Gastroesophageal sphincter (tissue), 4 donors: Measurements from ENCODE around the gene USP49. TPM values are rescaled to one million over a fixed set of nuclear protein-coding genes. Genes with fewer than 3 reads are reported as not detected.

Experiments used
- ATAC-seq: fragments of 150-250 bp; one replicate; pipeline ENCODE4 v1.9.1; 2016; ENCODE audit warnings: mild to moderate bottlenecking, moderate library complexity
- H3K27ac ChIP-seq, 4 donors: fragments of 200-600 bp; sonication (generic) in 3 of 4; 1 replicate in 3 of 4; 2 replicates in 1 of 4; pipeline ENCODE4 v1.5.1; 2016 to 2019
- H3K27me3 ChIP-seq: fragments of 200-600 bp; sonication (generic); one replicate; pipeline ENCODE4 v1.5.1; 2019
- H3K36me3 ChIP-seq, 2 donors: fragments of 200-600 bp; sonication (generic); one replicate each; pipeline ENCODE4 v1.5.1; 2019; ENCODE audit warnings: control low read depth in 1 of 2
- H3K4me1 ChIP-seq, 3 donors: fragments of 200-600 bp; sonication (generic); 1 replicate in 2 of 3; 2 replicates in 1 of 3; pipeline ENCODE4 v1.5.1; 2016 to 2019; ENCODE audit warnings: control low read depth in 2 of 3
- H3K4me3 ChIP-seq, 2 donors: fragments of 200-600 bp; sonication (generic); one replicate each; pipeline ENCODE4 v1.5.1; 2019; ENCODE audit warnings: mild to moderate bottlenecking in 1 of 2, moderate library complexity in 1 of 2
- H3K9me3 ChIP-seq, 3 donors: fragments of 200-600 bp; sonication (generic); one replicate each; pipeline ENCODE4 v1.5.1; 2017 to 2019; ENCODE audit warnings: control low read depth in 2 of 3
- EP300 ChIP-seq: sonication (generic); formaldehyde crosslinking; IDR thresholded peaks from one replicate; pipeline ENCODE4 v1.6.1; 2017; ENCODE audit warnings: antibody characterized with exemption, mild to moderate bottlenecking
- POLR2A ChIP-seq, 2 donors: fragments of 450-650 bp; IDR thresholded peaks; one replicate each; pipeline ENCODE4 v1.6.1; 2017; ENCODE audit warnings: antibody characterized with exemption in 2 of 2, mild to moderate bottlenecking in 2 of 2, moderate library complexity in 1 of 2
- POLR2AphosphoS5 ChIP-seq: sonication (generic); formaldehyde crosslinking; IDR thresholded peaks from one replicate; pipeline ENCODE4 v1.6.1; 2017; ENCODE audit warnings: antibody characterized with exemption
- WGBS, 2 donors: methylation state at CpG; one replicate each; pipeline ENCODE4 v1.1.5; 2018; ENCODE audit warnings: low coverage in 1 of 2; 5-methylcytosine and 5-hydroxymethylcytosine counted together
- total RNA-seq, 4 donors: library from RNA; depleted of rRNA; stranded (reverse); fragments of >200 nt; gene quantifications; one replicate each; pipeline ENCODE4 v1.1.0, GENCODE V29; 2016
- TF ChIP-seq, protein P1 (sequence below), 4 experiments: fragments of 200-600 bp in 2 of 4; fragments of 450-650 bp in 2 of 4; sonication (generic) in 1 of 4; IDR thresholded peaks; one replicate each; pipeline ENCODE4 v1.5.1; 2017 to 2019; ENCODE audit warnings: antibody characterized with exemption in 4 of 4, mild to moderate bottlenecking in 2 of 4, moderate library complexity in 2 of 4

USP49 gene
- total RNA-seq, 4 donors from 2014 or later, result 0.69 to 5.4 (median 2.0) TPM

GRCh38 chr6:41917528-41917927 is 22.4 kb upstream of the USP49 start:
- no peaks in the 10 kb centered on the region for H3K27me3 ChIP-seq
- H3K4me1 ChIP-seq, result peaks cover 5 to 61% (median 15%) of the 10 kb centered on the region in 3 donors
- no peaks in the 10 kb centered on the region for H3K9me3 ChIP-seq
- ATAC-seq, result no peak
- peaks cover 0 to 49% of the 10 kb centered on the region in 2 donors for H3K36me3 ChIP-seq
- TF ChIP-seq POLR2A (IDR thresholded peaks at IDR 0.05), result no peak
- TF ChIP-seq POLR2AphosphoS5, result no peak
- no peak for TF ChIP-seq EP300
- TF ChIP-seq, protein P1, sequence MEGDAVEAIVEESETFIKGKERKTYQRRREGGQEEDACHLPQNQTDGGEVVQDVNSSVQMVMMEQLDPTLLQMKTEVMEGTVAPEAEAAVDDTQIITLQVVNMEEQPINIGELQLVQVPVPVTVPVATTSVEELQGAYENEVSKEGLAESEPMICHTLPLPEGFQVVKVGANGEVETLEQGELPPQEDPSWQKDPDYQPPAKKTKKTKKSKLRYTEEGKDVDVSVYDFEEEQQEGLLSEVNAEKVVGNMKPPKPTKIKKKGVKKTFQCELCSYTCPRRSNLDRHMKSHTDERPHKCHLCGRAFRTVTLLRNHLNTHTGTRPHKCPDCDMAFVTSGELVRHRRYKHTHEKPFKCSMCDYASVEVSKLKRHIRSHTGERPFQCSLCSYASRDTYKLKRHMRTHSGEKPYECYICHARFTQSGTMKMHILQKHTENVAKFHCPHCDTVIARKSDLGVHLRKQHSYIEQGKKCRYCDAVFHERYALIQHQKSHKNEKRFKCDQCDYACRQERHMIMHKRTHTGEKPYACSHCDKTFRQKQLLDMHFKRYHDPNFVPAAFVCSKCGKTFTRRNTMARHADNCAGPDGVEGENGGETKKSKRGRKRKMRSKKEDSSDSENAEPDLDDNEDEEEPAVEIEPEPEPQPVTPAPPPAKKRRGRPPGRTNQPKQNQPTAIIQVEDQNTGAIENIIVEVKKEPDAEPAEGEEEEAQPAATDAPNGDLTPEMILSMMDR (IDR thresholded peaks at IDR 0.05), result no peak
- H3K27ac ChIP-seq, result peak overlapping the region in 1 of 4 donors; percentile 21
- H3K4me3 ChIP-seq, result no peak overlapping the region
- WGBS, 2 donors, result 17 to 29% methylated on average over 3 to 4 of the region's 4 CpGs

DNA sequence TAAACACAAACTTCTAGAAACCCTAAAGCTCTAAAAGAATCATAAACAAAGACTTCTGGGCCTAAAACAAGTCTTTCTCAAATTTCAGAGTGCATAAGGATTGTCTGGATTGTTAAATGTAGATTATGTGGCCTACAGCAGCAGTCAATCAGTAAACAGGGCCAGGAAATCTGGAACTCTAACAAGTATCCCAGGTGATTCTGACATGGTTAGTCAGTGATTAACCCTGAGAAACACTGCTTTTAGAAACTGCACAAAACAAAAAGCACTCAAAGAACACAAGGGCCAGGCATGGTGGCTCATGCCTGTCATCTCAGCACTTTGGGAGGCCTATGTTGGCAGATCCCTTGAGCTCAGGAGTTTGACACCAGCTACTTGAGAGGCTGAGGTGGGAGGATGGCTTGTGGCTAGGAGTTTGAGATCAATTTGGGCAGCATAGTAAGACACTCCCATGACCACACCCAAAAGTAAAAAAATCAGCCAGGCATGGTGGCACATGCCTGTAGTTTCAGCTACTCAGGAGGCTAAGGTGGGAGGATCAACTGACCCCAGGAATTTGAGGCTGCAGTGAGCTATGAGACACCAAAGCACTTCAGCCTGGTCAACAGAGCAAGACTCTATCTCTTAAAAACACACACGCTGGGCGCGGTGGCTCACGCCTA is 19.8 kb upstream of the USP49 start:
- ATAC-seq, result no peak
- Histone ChIP-seq H3K4me1 (peaks cover 2 to 44% (median 4%) of the 10 kb centered on the region in 3 donors), H3K27me3 (no peaks in the 10 kb centered on the region), H3K9me3 (no peaks in the 10 kb centered on the region), H3K27ac (no peak overlapping the region), H3K36me3 (peaks cover 0 to 70% of the 10 kb centered on the region in 2 donors), H3K4me3 (no peak overlapping the region)
- TF ChIP-seq POLR2A (IDR thresholded peaks at IDR 0.05), result no peak
- TF ChIP-seq, protein P1 (IDR thresholded peaks at IDR 0.05), result no peak
- 100% methylated on average over 2 of the region's 4 CpGs; no CpG with 5 or more reads in 1 of the 2 donors for WGBS, 2 donors

DNA sequence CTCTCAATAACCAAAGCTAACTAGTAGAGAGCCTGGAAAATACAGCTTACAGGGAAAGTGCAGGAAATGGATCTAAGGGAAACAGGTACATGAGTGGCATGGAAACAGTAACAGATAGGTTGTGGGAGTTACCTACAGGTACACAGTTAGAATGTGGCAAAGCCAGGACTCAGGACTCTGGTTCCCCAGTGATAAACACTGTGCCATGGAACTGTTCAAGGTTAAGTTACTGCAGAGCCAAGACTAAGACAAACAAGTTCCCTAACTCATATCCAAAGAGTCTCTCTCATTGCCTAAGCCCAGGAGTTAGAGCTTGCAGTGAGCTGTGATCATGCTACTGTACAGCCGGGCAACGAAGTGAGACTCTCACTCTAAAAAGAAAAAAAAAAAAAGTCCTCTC is 19.2 kb upstream of the USP49 start:
- Histone ChIP-seq H3K4me1 (peaks cover 0 to 37% (median 0%) of the 10 kb centered on the region in 3 donors), H3K4me3 (no peak overlapping the region), H3K27ac (no peak overlapping the region), H3K36me3 (peaks cover 0 to 76% of the 10 kb centered on the region in 2 donors), H3K9me3 (no peaks in the 10 kb centered on the region), H3K27me3 (no peaks in the 10 kb centered on the region)
- ATAC-seq, result no peak
- WGBS, 2 donors, result 60% methylated on average over 1 of the region's 2 CpGs; no CpG with 5 or more reads in 1 of the 2 donors
- TF ChIP-seq, protein P1 (IDR thresholded peaks at IDR 0.05), result no peak
- TF ChIP-seq POLR2AphosphoS5, result no peak
- no peak for TF ChIP-seq POLR2A (IDR thresholded peaks at IDR 0.05)
- TF ChIP-seq EP300, result no peak

DNA sequence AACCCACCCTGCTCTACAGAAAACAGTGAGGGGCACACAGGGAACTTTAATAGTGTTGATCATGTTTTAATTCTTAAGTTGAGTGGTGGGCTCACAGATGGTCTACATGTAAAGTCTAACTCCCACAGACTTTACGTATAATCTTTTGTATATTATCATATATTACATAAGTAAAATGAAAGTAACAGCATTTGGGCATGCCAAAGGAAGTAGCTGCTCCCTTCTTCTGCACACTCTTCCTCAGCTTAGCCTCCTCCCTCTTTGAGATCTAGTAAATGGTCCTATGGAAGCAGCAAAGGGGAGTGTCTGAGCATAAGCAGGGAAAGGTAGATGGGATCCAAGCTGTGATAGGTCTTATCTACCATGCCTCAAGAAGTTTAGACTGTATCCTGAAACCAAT is 14.6 kb upstream of the USP49 start:
- 89 to 100% methylated on average over 1 of the region's 1 CpG for WGBS, 2 donors
- no peaks in the 10 kb centered on the region for H3K9me3 ChIP-seq
- H3K27ac ChIP-seq, result no peak overlapping the region
- H3K27me3 ChIP-seq, result no peaks in the 10 kb centered on the region
- peaks cover 0 to 10% (median 0%) of the 10 kb centered on the region in 3 donors for H3K4me1 ChIP-seq
- no peak overlapping the region for H3K4me3 ChIP-seq
- TF ChIP-seq POLR2AphosphoS5, result no peak
- TF ChIP-seq POLR2A (IDR thresholded peaks at IDR 0.05), result no peak
- TF ChIP-seq, protein P1 (IDR thresholded peaks at IDR 0.05), result no peak
- TF ChIP-seq EP300, result no peak
- ATAC-seq, result no peak
- H3K36me3 ChIP-seq, result peaks cover 0 to 95% of the 10 kb centered on the region in 2 donors

DNA sequence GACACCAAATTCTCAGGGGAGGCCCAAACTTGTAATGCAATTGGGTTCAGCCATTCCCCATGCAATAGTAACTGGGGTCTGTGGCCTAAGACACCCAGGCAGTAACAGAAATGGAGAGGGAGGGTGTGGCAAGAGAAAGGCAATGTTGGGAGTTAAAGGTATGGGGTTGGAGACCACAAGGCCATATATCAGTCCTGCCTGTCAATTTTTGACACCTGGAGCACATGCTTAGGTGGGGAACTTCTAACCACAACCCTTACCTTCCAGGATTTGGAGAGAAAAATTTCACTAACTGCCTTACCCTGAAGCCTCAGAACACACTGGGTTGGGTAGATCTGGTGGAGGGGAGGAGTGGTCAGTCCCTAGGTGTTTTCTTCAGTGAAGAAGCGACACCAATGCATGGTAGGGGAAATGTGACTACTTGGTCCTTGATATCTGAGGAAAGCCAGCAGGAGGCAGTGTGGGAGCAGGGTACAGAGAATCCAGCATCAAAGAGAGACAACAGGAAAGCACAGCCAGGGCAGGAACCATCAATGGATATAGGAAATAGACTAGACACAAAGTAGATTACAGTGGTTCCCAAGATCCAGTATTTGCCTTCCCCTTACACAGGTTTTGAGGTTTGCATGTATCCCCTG is 6.8 kb upstream of the USP49 start:
- no peak for ATAC-seq
- WGBS, 2 donors, result no CpG with 5 or more reads among the region's 1 CpG
- TF ChIP-seq, protein P1 (IDR thresholded peaks at IDR 0.05), result peak in 1 of 4 experiments; percentile 8
- TF ChIP-seq POLR2A (IDR thresholded peaks at IDR 0.05), result no peak
- H3K4me1 ChIP-seq, result no peaks in the 10 kb centered on the region
- H3K36me3 ChIP-seq, result peaks cover 0 to 61% of the 10 kb centered on the region in 2 donors
- no peak overlapping the region for H3K27ac ChIP-seq
- no peaks in the 10 kb centered on the region for H3K9me3 ChIP-seq
- no peak overlapping the region for H3K4me3 ChIP-seq
- H3K27me3 ChIP-seq, result no peaks in the 10 kb centered on the region
